Measurements from ENCODE around the gene TUBGCP3.

Gene TUBGCP3

GRCh38 chr13:112626124-112626523, 38.2 kb upstream of the TUBGCP3 start:
- H3K9ac ChIP-seq (ENCODE audit: low read length in 5 of 5): no peak overlapping the region
- H3K27me3 ChIP-seq (ENCODE audit: control insufficient read depth in 5 of 5, insufficient read depth in 4 of 5, low read length in 5 of 5): peaks cover 6 to 29% (median 18%) of the 10 kb centered on the region in 5 donors
- no peaks in the 10 kb centered on the region for H3K9me3 ChIP-seq (ENCODE audit: control insufficient read depth in 5 of 5, low read length in 5 of 5)
- no peaks in the 10 kb centered on the region for H3K4me1 ChIP-seq (ENCODE audit: control insufficient read depth in 5 of 5, insufficient read depth in 5 of 5, low read length in 5 of 5)
- no peaks in the 10 kb centered on the region for H3K36me3 ChIP-seq (ENCODE audit: control insufficient read depth in 5 of 5, insufficient read depth in 5 of 5, low read length in 5 of 5)
- no peak overlapping the region for H3K27ac ChIP-seq (ENCODE audit: low read depth, low read length)
- no peak overlapping the region for H3K4me3 ChIP-seq (ENCODE audit: low read depth in 1 of 5, low read length in 5 of 5)

DNA sequence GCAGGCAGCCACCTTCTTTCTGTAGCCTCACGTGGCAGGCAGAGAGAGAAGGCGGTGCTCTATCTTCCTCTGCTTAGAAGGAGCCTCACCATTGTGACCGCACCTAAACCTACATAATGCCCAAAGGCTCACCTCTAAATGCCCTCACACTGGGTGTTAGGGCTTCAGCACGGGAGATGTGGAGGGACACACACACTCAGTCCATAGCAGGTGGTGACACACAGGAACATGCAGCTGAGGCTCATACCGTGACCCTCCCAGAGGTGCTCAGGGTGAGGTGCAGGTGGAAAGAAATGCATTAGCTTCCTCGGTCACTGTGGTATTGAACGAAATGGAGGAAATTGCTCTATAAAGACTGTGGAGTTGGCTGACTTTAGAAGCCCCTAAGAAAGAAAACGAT, 37.7 kb upstream of the TUBGCP3 start:
- Histone ChIP-seq H3K36me3 (ENCODE audit: control insufficient read depth in 5 of 5, insufficient read depth in 5 of 5, low read length in 5 of 5) (no peaks in the 10 kb centered on the region), H3K9me3 (ENCODE audit: control insufficient read depth in 5 of 5, low read length in 5 of 5) (no peaks in the 10 kb centered on the region), H3K27ac (ENCODE audit: low read depth, low read length) (no peak overlapping the region), H3K9ac (ENCODE audit: low read length in 5 of 5) (no peak overlapping the region), H3K27me3 (ENCODE audit: control insufficient read depth in 5 of 5, insufficient read depth in 4 of 5, low read length in 5 of 5) (peaks cover 6 to 29% (median 18%) of the 10 kb centered on the region in 5 donors), H3K4me3 (ENCODE audit: low read depth in 1 of 5, low read length in 5 of 5) (no peak overlapping the region), H3K4me1 (ENCODE audit: control insufficient read depth in 5 of 5, insufficient read depth in 5 of 5, low read length in 5 of 5) (no peaks in the 10 kb centered on the region)

GRCh38 chr13:112624602-112625430, 36.9 kb upstream of the TUBGCP3 start:
- Histone ChIP-seq H3K4me3 (ENCODE audit: low read depth in 1 of 5, low read length in 5 of 5) (no peak overlapping the region), H3K27ac (ENCODE audit: low read depth, low read length) (no peak overlapping the region), H3K4me1 (ENCODE audit: control insufficient read depth in 5 of 5, insufficient read depth in 5 of 5, low read length in 5 of 5) (no peaks in the 10 kb centered on the region)

DNA sequence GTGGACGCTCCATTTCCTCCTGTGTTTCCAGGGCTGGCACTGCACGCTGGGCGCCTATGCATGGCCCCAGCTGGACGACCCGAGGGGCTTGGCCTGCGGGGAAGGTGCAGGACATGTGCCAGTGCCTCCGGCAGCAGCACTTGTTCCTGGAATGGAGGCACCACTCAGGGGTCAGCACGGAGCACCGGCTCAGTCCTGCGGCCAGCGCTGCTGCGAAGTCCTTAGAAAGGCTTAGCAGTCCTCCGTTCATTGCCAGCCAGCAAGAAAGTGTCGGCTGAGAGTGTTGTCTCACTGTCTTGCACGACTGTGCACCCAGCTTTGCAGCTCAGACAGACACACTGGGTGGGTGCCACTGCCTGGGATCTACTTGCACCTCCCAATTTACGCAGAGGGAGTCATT, 36.1 kb upstream of the TUBGCP3 start:
- no peak overlapping the region for H3K4me3 ChIP-seq (ENCODE audit: low read depth in 1 of 5, low read length in 5 of 5)
- no peaks in the 10 kb centered on the region for H3K9me3 ChIP-seq (ENCODE audit: control insufficient read depth in 5 of 5, low read length in 5 of 5)
- no peak overlapping the region for H3K9ac ChIP-seq (ENCODE audit: low read length in 5 of 5)
- H3K36me3 ChIP-seq (ENCODE audit: control insufficient read depth in 5 of 5, insufficient read depth in 5 of 5, low read length in 5 of 5): no peaks in the 10 kb centered on the region
- H3K4me1 ChIP-seq (ENCODE audit: control insufficient read depth in 5 of 5, insufficient read depth in 5 of 5, low read length in 5 of 5): no peaks in the 10 kb centered on the region
- no peak overlapping the region for H3K27ac ChIP-seq (ENCODE audit: low read depth, low read length)
- H3K27me3 ChIP-seq (ENCODE audit: control insufficient read depth in 5 of 5, insufficient read depth in 4 of 5, low read length in 5 of 5): peaks cover 6 to 29% (median 20%) of the 10 kb centered on the region in 5 donors

More at GRCh38 chr13:112624602-112625430, 36.9 kb upstream of the TUBGCP3 start:
- Histone ChIP-seq H3K9ac (ENCODE audit: low read length in 5 of 5) (no peak overlapping the region), H3K27me3 (ENCODE audit: control insufficient read depth in 5 of 5, insufficient read depth in 4 of 5, low read length in 5 of 5) (peaks cover 6 to 29% (median 18%) of the 10 kb centered on the region in 5 donors), H3K9me3 (ENCODE audit: control insufficient read depth in 5 of 5, low read length in 5 of 5) (no peaks in the 10 kb centered on the region), H3K36me3 (ENCODE audit: control insufficient read depth in 5 of 5, insufficient read depth in 5 of 5, low read length in 5 of 5) (no peaks in the 10 kb centered on the region)

DNA sequence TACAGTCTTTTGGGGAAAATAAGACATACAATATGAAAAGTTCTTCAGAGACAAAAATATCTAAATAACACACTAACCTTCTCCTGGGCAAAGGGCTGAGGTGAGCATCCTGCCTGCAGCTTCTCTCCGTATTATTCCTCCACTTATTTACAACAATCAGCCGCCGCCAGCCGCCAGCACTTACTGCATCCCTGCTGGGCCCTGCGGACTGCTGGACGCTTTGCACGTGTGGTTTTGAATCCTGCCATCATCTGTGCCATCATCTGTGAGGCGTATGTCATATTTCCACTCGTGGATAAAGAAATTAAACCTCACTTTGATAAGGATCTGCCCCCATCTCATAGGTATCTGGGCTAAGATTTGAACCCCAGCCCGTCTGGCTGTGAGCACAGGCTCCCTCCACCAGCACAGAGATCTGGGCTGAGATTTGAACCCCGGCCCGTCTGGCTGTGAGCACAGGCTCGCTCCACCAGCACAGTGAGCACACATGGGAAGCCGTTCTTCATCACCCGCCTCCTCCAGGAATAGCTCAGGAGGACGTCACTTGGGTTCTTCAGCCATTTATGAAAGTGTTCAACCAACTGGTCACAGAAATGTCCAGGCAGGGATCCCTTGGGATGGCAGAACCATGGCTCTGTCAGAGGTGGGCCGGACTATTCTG, 35.2 kb upstream of the TUBGCP3 start:
- H3K36me3 ChIP-seq (ENCODE audit: control insufficient read depth in 5 of 5, insufficient read depth in 5 of 5, low read length in 5 of 5): no peaks in the 10 kb centered on the region
- H3K4me1 ChIP-seq (ENCODE audit: control insufficient read depth in 5 of 5, insufficient read depth in 5 of 5, low read length in 5 of 5): no peaks in the 10 kb centered on the region
- H3K4me3 ChIP-seq (ENCODE audit: low read depth in 1 of 5, low read length in 5 of 5): no peak overlapping the region
- no peak overlapping the region for H3K27ac ChIP-seq (ENCODE audit: low read depth, low read length)
- H3K9me3 ChIP-seq (ENCODE audit: control insufficient read depth in 5 of 5, low read length in 5 of 5): no peaks in the 10 kb centered on the region
- no peak overlapping the region for H3K9ac ChIP-seq (ENCODE audit: low read length in 5 of 5)
- H3K27me3 ChIP-seq (ENCODE audit: control insufficient read depth in 5 of 5, insufficient read depth in 4 of 5, low read length in 5 of 5): peaks cover 6 to 29% (median 25%) of the 10 kb centered on the region in 5 donors

- Histone ChIP-seq H3K27ac (ENCODE audit: low read depth, low read length) (no peak overlapping the region), H3K27me3 (ENCODE audit: control insufficient read depth in 5 of 5, insufficient read depth in 4 of 5, low read length in 5 of 5) (peaks cover 6 to 32% (median 25%) of the 10 kb centered on the region in 5 donors), H3K36me3 (ENCODE audit: control insufficient read depth in 5 of 5, insufficient read depth in 5 of 5, low read length in 5 of 5) (no peaks in the 10 kb centered on the region), H3K4me1 (ENCODE audit: control insufficient read depth in 5 of 5, insufficient read depth in 5 of 5, low read length in 5 of 5) (no peaks in the 10 kb centered on the region), H3K9me3 (ENCODE audit: control insufficient read depth in 5 of 5, low read length in 5 of 5) (no peaks in the 10 kb centered on the region), H3K4me3 (ENCODE audit: low read depth in 1 of 5, low read length in 5 of 5) (no peak overlapping the region), H3K9ac (ENCODE audit: low read length in 5 of 5) (no peak overlapping the region)
Observed at GRCh38 chr13:112622375-112622774, 34.4 kb upstream of the TUBGCP3 start.

DNA sequence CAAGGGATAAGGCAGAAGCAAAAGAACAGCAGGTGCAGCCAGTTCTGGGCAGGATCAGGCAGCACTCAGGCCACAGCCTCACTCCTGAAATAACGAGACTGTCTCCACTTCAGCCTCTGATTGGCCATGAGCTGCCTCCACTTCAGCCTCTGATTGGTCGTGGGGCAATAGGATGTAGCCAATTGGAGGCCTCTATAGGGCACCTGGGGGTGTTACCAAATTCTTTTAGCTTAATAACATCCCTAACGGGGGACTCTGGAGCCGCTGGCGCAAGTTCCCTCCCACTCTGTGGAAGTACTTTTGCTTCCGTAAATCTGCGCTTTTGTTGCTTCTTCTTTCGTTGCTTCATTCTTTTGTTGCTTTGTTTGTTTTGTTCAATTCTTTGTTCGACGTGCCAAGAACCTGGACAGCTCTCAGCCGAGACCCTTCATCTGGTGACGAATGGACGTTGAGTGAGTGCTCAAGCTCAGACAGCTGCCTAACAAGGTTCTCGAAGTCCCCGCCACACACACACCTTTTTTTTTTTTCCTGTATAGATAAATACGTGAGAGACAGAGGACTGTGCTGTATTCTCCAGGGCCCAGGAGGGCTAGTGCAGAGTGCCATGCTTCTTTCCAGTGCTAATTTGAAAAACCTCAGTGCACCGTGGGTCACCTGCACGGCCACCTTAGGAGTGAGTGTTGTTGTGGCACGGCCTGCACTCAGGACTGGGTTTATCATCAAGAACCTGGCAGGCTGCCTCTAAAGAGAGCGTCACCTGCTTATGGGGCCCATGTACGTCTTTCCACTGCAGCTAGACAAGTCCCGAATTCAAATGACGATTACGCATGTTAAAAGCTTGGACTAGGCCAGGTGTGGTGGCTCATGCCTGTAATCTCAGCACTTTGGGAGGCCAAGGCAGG, 32.0 kb upstream of the TUBGCP3 start:
- no peaks in the 10 kb centered on the region for H3K9me3 ChIP-seq (ENCODE audit: control insufficient read depth in 5 of 5, low read length in 5 of 5)
- H3K27me3 ChIP-seq (ENCODE audit: control insufficient read depth in 5 of 5, insufficient read depth in 4 of 5, low read length in 5 of 5): peaks cover 3 to 33% (median 23%) of the 10 kb centered on the region in 5 donors
- no peaks in the 10 kb centered on the region for H3K36me3 ChIP-seq (ENCODE audit: control insufficient read depth in 5 of 5, insufficient read depth in 5 of 5, low read length in 5 of 5)
- no peak overlapping the region for H3K27ac ChIP-seq (ENCODE audit: low read depth, low read length)
- no peak overlapping the region for H3K9ac ChIP-seq (ENCODE audit: low read length in 5 of 5)
- H3K4me3 ChIP-seq (ENCODE audit: low read depth in 1 of 5, low read length in 5 of 5): no peak overlapping the region
- H3K4me1 ChIP-seq (ENCODE audit: control insufficient read depth in 5 of 5, insufficient read depth in 5 of 5, low read length in 5 of 5): no peaks in the 10 kb centered on the region

- Histone ChIP-seq H3K27me3 (ENCODE audit: control insufficient read depth in 5 of 5, insufficient read depth in 4 of 5, low read length in 5 of 5) (peaks cover 0 to 22% (median 14%) of the 10 kb centered on the region in 5 donors), H3K27ac (ENCODE audit: low read depth, low read length) (no peak overlapping the region), H3K4me1 (ENCODE audit: control insufficient read depth in 5 of 5, insufficient read depth in 5 of 5, low read length in 5 of 5) (no peaks in the 10 kb centered on the region), H3K4me3 (ENCODE audit: low read depth in 1 of 5, low read length in 5 of 5) (no peak overlapping the region), H3K9me3 (ENCODE audit: control insufficient read depth in 5 of 5, low read length in 5 of 5) (no peaks in the 10 kb centered on the region), H3K36me3 (ENCODE audit: control insufficient read depth in 5 of 5, insufficient read depth in 5 of 5, low read length in 5 of 5) (no peaks in the 10 kb centered on the region), H3K9ac (ENCODE audit: low read length in 5 of 5) (no peak overlapping the region)
Observed at GRCh38 chr13:112618501-112618900, 30.5 kb upstream of the TUBGCP3 start.

GRCh38 chr13:112617754-112618375, 29.9 kb upstream of the TUBGCP3 start:
- Histone ChIP-seq H3K9me3 (ENCODE audit: control insufficient read depth in 5 of 5, low read length in 5 of 5) (no peaks in the 10 kb centered on the region), H3K36me3 (ENCODE audit: control insufficient read depth in 5 of 5, insufficient read depth in 5 of 5, low read length in 5 of 5) (no peaks in the 10 kb centered on the region), H3K4me3 (ENCODE audit: low read depth in 1 of 5, low read length in 5 of 5) (no peak overlapping the region), H3K27ac (ENCODE audit: low read depth, low read length) (no peak overlapping the region), H3K9ac (ENCODE audit: low read length in 5 of 5) (no peak overlapping the region), H3K4me1 (ENCODE audit: control insufficient read depth in 5 of 5, insufficient read depth in 5 of 5, low read length in 5 of 5) (no peaks in the 10 kb centered on the region), H3K27me3 (ENCODE audit: control insufficient read depth in 5 of 5, insufficient read depth in 4 of 5, low read length in 5 of 5) (peaks cover 0 to 19% (median 11%) of the 10 kb centered on the region in 5 donors)

Measured in subcutaneous abdominal adipose tissue (tissue), 5 donors.